ENCODE results near the gene HSD11B1L. TPM values are rescaled to one million over a fixed set of nuclear protein-coding genes. Genes with fewer than 3 reads are reported as not detected.

Gene HSD11B1L
- total and polyA plus RNA-seq, 2 donors (not counting 1 experiment from before 2014, with no cell fraction given) = 1.8 to 4.6 TPM

- DNase-seq (peak; percentile 25), ATAC-seq (ENCODE audit: low read depth) (no peak)
- no peak overlapping the region for H3K4me3 ChIP-seq (ENCODE audit: control extremely low read depth in 1 of 5, extremely low read depth in 1 of 5, insufficient read depth in 1 of 5, low read depth in 2 of 5, low read length in 4 of 5)
- no peak for TF ChIP-seq EZH2 (IDR thresholded peaks at IDR 0.05; ENCODE audit: borderline replicate concordance, insufficient read depth, low read depth, low read length, poor library complexity, severe bottlenecking)
- Mint-ChIP-seq H3K9me3 (ENCODE audit: insufficient read depth) (no peaks in the 10 kb centered on the region), H3K4me1 (peaks cover 15% of the 10 kb centered on the region), H3K27me3 (no peaks in the 10 kb centered on the region), H3K4me3 (no peak overlapping the region), H3K27ac (no peak overlapping the region)
- no peak overlapping the region for H3K4me2 ChIP-seq (replicated peaks; ENCODE audit: low read depth, low read length, poor library complexity, severe bottlenecking)
- WGBS (ENCODE audit: insufficient coverage) = 93% methylated on average over 42 of the region's 42 CpGs
- H3K79me2 ChIP-seq (ENCODE audit: control insufficient read depth, insufficient read depth, low read length) = peaks cover 36% of the 10 kb centered on the region
- H3K9me3 ChIP-seq (ENCODE audit: control extremely low read depth in 1 of 3, control insufficient read depth in 2 of 3, insufficient read depth in 1 of 3, low read length in 2 of 3) = peaks cover 0 to 2% (median 0%) of the 10 kb centered on the region in 3 donors
- H3K27ac ChIP-seq (ENCODE audit: low read length in 2 of 2) = no peak overlapping the region
- ChIA-PET CTCF (interaction anchor here (0.6 kb wide), 1 partner anchor 13 kb away, joined by 3 read pairs; no protein-coding TSS in a partner anchor), POLR2A (interaction anchor here (1.0 kb wide), 1 partner anchor 7 kb away, joined by 3 read pairs; no protein-coding TSS in a partner anchor)
- peaks cover 0 to 70% of the 10 kb centered on the region in 2 experiments for H3K36me3 ChIP-seq (replicated peaks in 1 of 2; ENCODE audit: control extremely low read depth in 1 of 2, control insufficient read depth in 1 of 2, extremely low read depth in 1 of 2, insufficient read depth in 2 of 2, low read length in 1 of 2)
- intact Hi-C loops (cut with micrococcal nuclease) = no loop called here
- peaks cover 85% of the 10 kb centered on the region for H4K20me1 ChIP-seq (ENCODE audit: control insufficient read depth, insufficient read depth, low read length, poor library complexity, severe bottlenecking)
- H2AFZ ChIP-seq (ENCODE audit: insufficient read depth, low read depth, low read length, poor library complexity, severe bottlenecking) = no peak overlapping the region
- H3K4me1 ChIP-seq (ENCODE audit: control insufficient read depth in 2 of 2, insufficient read depth in 2 of 2, low read length in 2 of 2) = peaks cover 3 to 8% of the 10 kb centered on the region in 2 donors
- H3K9ac ChIP-seq (ENCODE audit: low read length) = no peak overlapping the region
- no peaks in the 10 kb centered on the region for H3K27me3 ChIP-seq (replicated peaks in 1 of 4; ENCODE audit: control extremely low read depth in 1 of 4, control insufficient read depth in 3 of 4, insufficient read depth in 4 of 4, low read length in 3 of 4)
Measured at GRCh38 chr19:5696196-5697021, 15.6 kb downstream of the HSD11B1L start.

GRCh38 chr19:5697022-5697889, 16.4 kb downstream of the HSD11B1L start:
- no peak overlapping the region for H3K4me3 ChIP-seq (ENCODE audit: control extremely low read depth in 1 of 5, extremely low read depth in 1 of 5, insufficient read depth in 1 of 5, low read depth in 2 of 5, low read length in 4 of 5)
- H3K27ac Mint-ChIP-seq = no peak overlapping the region
- H3K9me3 Mint-ChIP-seq (ENCODE audit: insufficient read depth) = no peaks in the 10 kb centered on the region
- no peaks in the 10 kb centered on the region for H3K27me3 ChIP-seq (replicated peaks in 1 of 4; ENCODE audit: control extremely low read depth in 1 of 4, control insufficient read depth in 3 of 4, insufficient read depth in 4 of 4, low read length in 3 of 4)
- peaks cover 0 to 2% (median 0%) of the 10 kb centered on the region in 3 donors for H3K9me3 ChIP-seq (ENCODE audit: control extremely low read depth in 1 of 3, control insufficient read depth in 2 of 3, insufficient read depth in 1 of 3, low read length in 2 of 3)
- no peak for ATAC-seq (ENCODE audit: low read depth)
- H3K27ac ChIP-seq (ENCODE audit: low read length in 2 of 2) = no peak overlapping the region
- no peaks in the 10 kb centered on the region for H3K27me3 Mint-ChIP-seq
- peaks cover 28% of the 10 kb centered on the region for H3K79me2 ChIP-seq (ENCODE audit: control insufficient read depth, insufficient read depth, low read length)
- no peak overlapping the region for H3K4me3 Mint-ChIP-seq
- TF ChIP-seq EZH2 (IDR thresholded peaks at IDR 0.05; ENCODE audit: borderline replicate concordance, insufficient read depth, low read depth, low read length, poor library complexity, severe bottlenecking) (no peak), CTCF (IDR thresholded peaks at IDR 0.05) (no peak)
- WGBS (ENCODE audit: insufficient coverage) = 90% methylated on average over 25 of the region's 25 CpGs
- H3K4me2 ChIP-seq (replicated peaks; ENCODE audit: low read depth, low read length, poor library complexity, severe bottlenecking) = no peak overlapping the region
- no peaks in the 10 kb centered on the region for H3K4me1 ChIP-seq (ENCODE audit: control insufficient read depth in 2 of 2, insufficient read depth in 2 of 2, low read length in 2 of 2)
- H3K9ac ChIP-seq (ENCODE audit: low read length) = no peak overlapping the region
- H3K4me1 Mint-ChIP-seq = peaks cover 11% of the 10 kb centered on the region
- intact Hi-C loops (cut with micrococcal nuclease) = no loop called here
- peaks cover 78% of the 10 kb centered on the region for H4K20me1 ChIP-seq (ENCODE audit: control insufficient read depth, insufficient read depth, low read length, poor library complexity, severe bottlenecking)
- peaks cover 0 to 61% of the 10 kb centered on the region in 2 experiments for H3K36me3 ChIP-seq (replicated peaks in 1 of 2; ENCODE audit: control extremely low read depth in 1 of 2, control insufficient read depth in 1 of 2, extremely low read depth in 1 of 2, insufficient read depth in 2 of 2, low read length in 1 of 2)
- CTCF ChIA-PET = no interaction called here
- peak; percentile 22 for DNase-seq
- no peak overlapping the region for H2AFZ ChIP-seq (ENCODE audit: insufficient read depth, low read depth, low read length, poor library complexity, severe bottlenecking)
- POLR2A ChIA-PET = no interaction called here
